ENCODE results near the gene BTBD18.
A peak's percentile ranks its signal among the peaks of the same experiment; 100 is the strongest.
"Not testable (repeated sequence)": the region's sequence is repeated elsewhere in the genome, so short reads cannot be mapped to it uniquely, and the experiment has no call there.

Gene BTBD18

DNA sequence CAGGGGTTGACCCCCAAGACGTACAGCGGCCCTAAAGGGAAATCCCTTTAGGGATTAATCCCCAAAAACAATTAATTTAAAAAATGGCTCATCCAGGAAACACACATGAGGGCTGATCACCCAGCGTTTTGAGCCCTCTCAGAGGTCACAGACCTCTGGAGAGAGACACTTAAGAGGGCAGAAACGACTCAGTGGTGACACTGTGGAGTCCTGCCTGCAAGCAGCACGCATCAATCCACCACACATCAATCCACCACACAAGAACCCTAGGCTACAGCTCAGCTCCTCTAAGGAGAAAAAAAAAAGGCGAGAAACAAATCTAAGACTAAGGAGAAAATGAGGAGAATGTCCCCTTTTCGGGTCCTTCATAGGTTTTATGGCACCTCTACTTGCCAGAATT, 22.8 kb downstream of the BTBD18 start:
- no peak for DNase-seq

DNA sequence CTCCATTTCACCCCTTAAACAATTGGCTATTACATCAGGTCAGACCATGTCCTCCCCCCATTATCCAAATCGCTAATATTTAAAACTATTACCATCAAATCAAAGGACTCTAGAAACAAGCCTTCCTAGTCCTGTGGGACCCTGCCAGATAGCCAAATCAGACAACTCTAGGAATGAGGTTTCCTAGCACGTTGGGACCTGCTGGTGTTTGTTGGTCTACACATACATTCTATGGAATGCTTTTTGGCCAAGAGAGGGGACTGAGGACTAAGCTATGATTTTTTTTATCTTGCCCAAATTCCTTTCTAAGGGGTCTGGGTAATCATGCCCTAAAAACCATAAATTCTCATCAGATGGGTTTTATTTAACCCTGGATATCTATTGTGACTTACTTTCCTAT, 24.4 kb downstream of the BTBD18 start:
- no peak for DNase-seq

DNA sequence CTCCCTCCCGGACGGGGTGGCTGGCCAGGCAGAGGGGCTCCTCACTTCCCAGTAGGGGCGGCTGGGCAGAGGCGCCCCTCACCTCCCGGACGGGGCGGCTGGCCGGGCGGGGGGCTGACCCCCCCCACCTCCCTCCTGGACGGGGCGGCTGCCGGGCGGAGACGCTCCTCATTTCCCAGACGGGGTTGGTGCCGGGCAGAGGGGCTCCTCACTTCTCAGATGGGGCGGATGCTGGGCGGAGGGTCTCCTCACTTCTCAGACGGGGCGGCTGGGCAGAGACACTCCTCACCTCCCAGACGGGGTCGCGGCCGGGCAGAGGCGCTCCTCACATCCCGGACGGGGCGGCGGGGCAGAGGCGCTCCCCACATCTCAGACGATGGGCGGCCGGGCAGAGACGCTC, 34.9 kb downstream of the BTBD18 start:
- DNase-seq: not testable (repeated sequence)

DNA sequence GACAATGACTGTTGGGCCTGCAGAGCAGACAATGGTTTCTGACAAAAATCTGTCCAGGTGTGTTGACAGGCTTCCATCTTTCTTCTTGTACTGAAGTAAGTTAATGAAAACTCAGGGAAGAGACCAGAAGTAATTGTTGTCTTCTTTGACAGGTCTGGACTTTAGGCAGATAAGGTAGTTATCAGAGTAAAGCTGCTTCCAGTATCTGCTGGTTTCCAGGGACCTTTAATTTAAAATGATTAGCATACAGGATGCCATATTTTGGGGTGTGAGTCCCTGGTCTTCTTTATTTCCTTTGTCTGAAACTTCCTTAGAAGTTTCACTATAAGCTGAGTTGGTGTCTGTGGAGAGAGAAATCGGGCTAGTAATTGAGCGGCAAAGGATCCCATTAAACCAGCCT, 37.8 kb downstream of the BTBD18 start:
- no peak for DNase-seq

DNA sequence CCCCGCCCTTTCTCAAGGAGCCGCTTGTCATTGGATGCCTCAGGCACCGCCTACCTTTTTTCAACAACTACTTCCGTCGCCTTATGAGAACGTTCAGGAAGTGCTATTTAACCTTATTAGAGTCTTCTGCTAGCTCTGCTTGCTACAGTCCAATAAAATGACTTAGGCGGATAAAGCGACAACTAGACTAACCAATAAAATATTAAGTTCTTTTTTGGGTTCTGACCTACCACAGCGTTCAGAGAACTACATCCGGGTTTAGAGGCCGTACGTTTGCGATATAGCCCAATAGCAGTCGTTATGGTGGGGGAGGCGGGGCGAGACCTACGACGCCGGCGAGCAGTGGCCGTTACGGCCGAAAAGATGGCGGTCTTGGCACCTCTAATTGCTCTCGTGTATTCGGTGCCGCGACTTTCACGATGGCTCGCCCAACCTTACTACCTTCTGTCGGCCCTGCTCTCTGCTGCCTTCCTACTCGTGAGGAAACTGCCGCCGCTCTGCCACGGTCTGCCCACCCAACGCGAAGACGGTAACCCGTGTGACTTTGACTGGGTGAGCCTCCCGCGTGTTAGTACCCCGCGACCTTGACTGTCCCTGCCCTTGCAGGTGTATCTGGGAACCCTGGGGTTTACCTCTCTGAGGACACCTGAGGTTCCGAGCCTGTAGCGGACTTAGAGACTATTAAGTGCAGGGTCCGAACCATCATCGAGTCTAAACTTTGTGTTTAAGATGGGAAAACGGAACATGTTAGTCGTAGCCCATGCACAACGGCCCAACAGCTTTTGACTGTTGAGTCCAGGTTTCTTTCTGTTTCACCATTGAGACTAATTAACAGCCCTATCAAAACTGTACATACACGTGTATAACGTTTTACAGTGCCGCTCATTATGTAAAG, 39.1 kb downstream of the BTBD18 start, which contains the start of gene TMX2:
Gene TMX2 (plus strand): TSS at position 338 of the 895 bp plus-strand sequence. CDS start 26 bp downstream, at position 364.
- peak; percentile 87 for DNase-seq

DNA sequence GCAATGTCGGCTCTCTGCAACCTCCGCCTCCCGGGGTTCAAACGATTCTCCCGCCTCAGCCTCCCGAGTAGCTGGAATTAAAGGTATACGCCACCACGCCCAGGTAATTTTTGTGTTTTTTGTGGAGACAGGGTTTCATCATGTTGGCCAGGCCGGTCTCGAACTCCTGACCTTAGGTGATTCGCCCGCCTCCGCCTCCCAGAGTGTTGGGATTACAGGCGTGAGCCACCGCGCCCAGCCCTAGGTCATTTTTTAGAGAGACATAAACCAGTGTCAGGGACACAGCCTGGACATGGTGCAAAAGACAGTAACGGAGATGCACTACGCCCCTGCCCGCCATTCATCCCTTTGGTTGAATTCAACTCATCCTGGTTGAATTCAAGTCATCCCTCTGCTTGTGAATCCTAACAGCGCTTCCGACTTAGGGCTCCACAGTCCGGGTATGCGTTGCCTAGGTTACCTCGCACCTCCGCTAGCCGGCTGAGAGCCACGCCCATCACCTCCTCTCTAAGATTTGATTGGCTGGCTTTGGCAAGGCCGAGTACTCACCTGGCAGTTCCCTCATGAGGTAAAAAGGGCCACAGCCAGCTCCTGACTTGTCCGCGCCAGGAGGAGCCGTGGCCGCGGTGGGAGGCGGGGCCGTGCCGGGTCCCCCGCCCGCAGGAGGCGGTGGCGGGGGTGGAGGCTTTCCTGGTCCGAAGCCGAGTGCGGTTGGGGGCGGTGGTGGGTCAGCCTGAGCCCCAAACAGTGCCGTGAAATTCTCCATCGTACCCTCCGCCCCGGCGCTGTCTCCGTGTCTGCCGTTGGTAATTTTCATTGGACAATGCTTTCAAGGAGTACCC, 40.0 kb downstream of the BTBD18 start, which contains the start of gene MED19:
Gene MED19 (minus strand): TSS at position 802 of the 842 bp plus-strand sequence. CDS start 36 bp downstream, at position 766.
- peak; percentile 68 for DNase-seq

DNA sequence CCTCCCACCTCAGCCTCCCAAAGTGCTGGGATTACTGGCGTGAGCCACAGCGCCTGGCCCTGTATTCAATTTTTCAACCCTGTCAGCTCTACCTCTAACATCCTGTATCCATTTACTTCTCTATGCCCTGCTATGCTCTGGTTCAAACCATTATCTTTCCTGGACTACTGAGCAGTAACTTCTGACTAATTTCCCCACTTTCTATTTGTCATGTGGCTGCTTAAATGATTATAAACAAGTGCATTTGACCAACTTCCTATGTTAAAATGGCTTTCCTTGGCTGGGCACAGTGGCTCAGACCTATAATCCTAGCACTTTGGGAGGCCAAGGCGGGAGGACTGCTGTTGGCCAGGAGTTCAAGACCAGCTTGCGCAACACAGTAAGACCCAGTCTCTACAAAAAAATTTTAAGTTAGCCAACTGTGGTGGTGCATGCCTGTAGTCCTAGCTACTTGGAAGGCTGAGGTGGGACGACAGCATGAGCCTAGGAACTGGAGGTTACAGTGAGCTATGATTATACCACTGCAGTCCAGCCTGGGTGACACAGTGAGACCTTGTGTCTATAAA, 41.7 kb downstream of the BTBD18 start:
- DNase-seq: no peak

DNA sequence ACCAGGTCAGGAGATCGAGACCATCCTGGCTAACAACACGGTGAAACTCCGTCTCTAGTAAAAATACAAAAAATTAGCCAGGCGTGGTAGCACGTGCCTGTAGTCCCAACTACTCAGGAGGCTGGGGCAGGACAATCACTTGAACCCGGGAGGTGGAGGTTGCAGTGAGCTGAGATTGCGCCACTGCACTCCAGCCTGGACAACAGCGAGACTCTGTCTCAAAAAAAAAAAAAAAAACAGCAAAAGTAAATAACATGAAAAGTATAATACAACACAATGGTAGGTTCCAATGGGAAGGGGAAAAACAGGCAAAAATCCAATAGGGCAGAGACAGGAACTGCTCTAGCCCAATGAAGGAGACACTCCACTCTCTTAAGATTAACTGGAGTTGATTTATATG, 46.2 kb downstream of the BTBD18 start:
- not testable (repeated sequence) for DNase-seq

DNA sequence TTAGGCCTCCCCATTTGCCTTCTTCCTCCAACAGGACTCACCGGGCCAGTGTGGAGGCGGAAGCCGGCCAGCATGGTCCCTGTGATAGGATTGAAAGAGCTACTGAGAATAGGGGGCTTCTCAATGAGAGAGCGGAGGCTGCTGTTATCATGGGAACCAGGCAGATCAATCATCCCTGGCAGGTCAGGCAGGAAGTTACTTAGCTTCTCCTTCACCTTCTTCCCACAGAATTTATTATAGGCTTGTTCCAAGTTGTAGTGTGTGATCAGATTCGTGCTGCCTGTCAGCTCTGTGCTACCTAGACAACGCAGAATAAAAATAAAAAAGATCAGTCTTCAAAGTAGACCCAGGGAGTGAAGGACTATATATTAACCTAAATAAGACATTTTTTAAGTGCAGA, 46.7 kb downstream of the BTBD18 start:
- no peak for DNase-seq

DNA sequence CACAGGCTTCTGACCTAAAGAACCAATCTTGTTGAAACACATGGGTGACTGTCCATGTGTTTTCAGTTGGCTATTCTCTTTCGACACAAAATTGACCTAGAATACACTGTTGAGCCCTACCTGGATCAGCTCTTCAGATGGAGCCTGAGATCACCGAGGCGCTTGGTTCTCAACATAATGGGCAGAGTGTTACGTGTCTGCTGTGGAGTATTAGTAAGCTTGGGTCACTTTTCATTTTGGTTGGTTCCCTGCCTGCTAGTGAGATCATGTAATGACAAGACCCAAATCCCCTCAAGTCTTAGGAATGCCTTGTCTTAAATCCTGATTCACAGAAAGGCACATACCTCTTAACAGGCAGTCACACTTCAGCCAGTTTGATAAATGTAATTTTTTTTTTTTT, 48.3 kb downstream of the BTBD18 start:
- DNase-seq: no peak

DNA sequence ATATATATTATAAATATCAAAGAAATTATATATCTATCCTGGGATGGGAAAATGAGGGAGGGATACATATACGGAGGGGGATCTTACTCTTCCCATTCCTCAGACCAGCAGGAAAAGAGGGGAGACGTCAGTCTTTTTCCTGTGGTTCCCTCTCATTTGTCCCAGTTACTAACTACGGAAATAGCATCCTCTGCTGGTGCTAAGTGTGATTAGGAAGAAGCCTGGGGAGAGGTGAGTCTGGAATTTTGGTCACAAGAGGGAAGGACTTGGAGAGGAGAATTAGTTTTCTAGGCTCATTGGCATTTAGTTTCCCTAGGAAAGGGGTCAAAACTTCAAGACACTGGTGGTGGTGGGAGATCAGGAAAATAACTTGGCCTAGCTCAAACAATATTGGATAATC, 51.2 kb downstream of the BTBD18 start:
- DNase-seq: no peak

DNA sequence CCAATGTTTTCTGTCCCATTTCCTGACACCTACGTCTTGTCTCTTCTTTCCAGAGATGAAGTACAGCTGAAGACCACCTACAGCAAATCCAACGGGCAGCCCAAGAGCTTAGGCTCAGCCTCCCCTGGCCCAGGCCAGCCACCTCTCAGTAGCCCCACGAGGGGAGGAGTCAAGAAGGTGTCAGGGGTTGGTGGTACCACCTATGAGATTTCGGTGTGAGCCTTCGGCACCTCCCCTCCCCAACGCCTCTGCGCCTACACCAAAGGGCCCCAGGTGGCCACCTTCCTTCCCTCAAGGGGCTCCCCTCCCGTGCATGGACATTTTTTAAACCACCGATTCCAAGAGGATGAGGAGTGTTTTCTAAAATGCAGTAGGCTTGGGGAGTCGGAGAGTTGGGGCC, 51.8 kb downstream of the BTBD18 start:
- no peak for DNase-seq

DNA sequence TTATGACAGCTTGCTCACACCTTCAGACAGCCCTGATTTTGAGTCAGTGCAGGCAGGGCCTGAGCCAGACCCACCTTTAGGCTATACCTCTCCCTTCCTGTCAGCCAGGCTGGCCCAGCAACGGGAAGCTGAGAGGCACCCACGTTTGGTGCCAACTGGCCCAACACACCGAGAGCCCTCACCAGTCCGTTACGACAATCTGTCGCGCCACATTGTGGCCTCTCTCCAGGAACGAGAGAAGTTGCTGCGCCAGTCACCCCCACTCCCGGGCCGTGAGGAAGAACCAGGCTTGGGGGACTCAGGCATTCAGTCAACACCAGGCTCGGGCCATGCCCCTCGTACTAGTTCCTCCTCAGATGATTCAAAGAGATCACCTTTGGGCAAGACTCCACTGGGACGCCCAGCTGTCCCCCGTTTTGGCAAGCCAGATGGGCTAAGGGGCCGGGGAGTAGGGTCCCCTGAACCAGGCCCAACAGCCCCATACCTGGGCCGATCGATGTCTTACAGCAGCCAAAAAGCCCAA, 52.7 kb downstream of the BTBD18 start:
- no peak for DNase-seq
